ENCODE results near the gene ZRANB1. TPM values are rescaled to one million over a fixed set of nuclear protein-coding genes. Genes with fewer than 3 reads are reported as not detected.

The ZRANB1 gene
- total and polyA plus RNA-seq, 10 of the 15 experiments (the other 5 are each of a cell fraction or from before 2014, with no cell fraction given) = 1.7 to 11.8 (median 6.2) TPM

- no peak for TF ChIP-seq STAT3 (IDR thresholded peaks at IDR 0.05; ENCODE audit: low read depth, low read length)
Measured at GRCh38 chr10:125034675-125035074, 92.8 kb downstream of the ZRANB1 start (continued).

GRCh38 chr10:125035136-125035535, 93.2 kb downstream of the ZRANB1 start:
- WGBS (ENCODE audit: insufficient coverage, insufficient replicate concordance, low lambda C conversion rate, missing lambda C conversion rate) = 57% methylated on average over 11 of the region's 11 CpGs
- H3K4me3 ChIP-seq = no peak overlapping the region
- ChIA-PET POLR2A (no interaction called here), SMC1A (ENCODE audit: uncharacterized antibody, unreplicated experiment) (interaction anchor here (1.1 kb wide), 1 partner anchor 13 kb away, joined by 4 read pairs; no protein-coding TSS in a partner anchor), RAD21 (ENCODE audit: unreplicated experiment) (no interaction called here), CTCF (interaction anchor here (2.4 kb wide), 1 partner anchor 13 kb away, joined by 11 read pairs; no protein-coding TSS in a partner anchor)
- ATAC-seq (no peak), DNase-seq (ENCODE audit: low read depth, low spot score) (no peak), FAIRE-seq (no peak)
- no peaks in the 10 kb centered on the region for H4K20me1 ChIP-seq (ENCODE audit: control insufficient read depth, insufficient read depth)
- no peak overlapping the region for H3K4me2 ChIP-seq (ENCODE audit: control insufficient read depth, insufficient read depth)
- no peaks in the 10 kb centered on the region for H3K36me3 ChIP-seq (ENCODE audit: control insufficient read depth in 2 of 2, insufficient read depth in 2 of 2, low read length in 1 of 2)
- peaks cover 0 to 4% of the 10 kb centered on the region in 2 experiments; a peak in 2 of 4 replicates for H3K27me3 ChIP-seq (replicated peaks in 1 of 2; ENCODE audit: control insufficient read depth in 2 of 2, insufficient read depth in 2 of 2, low read length in 1 of 2)
- no peaks in the 10 kb centered on the region for H3K79me2 ChIP-seq (ENCODE audit: control insufficient read depth, insufficient read depth, low read length)
- no peaks in the 10 kb centered on the region for H3K4me1 ChIP-seq (ENCODE audit: control insufficient read depth, insufficient read depth, low read length)
- no TSS peak for BruUV-seq (replicated peaks)
- H3K27ac ChIP-seq (ENCODE audit: control insufficient read depth, insufficient read depth) = no peak overlapping the region
- no peak overlapping the region for H3K9ac ChIP-seq (ENCODE audit: control insufficient read depth, insufficient read depth, low read length)
- H2AFZ ChIP-seq (ENCODE audit: control insufficient read depth, low read depth, low read length) = no peak overlapping the region
- intact Hi-C loops (cut with micrococcal nuclease; ENCODE audit: unreplicated experiment) (no loop called here), in situ Hi-C loops (cut with MboI) (no loop called here)
- no peak for TF ChIP-seq STAT3 (IDR thresholded peaks at IDR 0.05; ENCODE audit: low read depth, low read length)
- no peak for TF ChIP-seq EP300 (IDR thresholded peaks at IDR 0.05; ENCODE audit: borderline replicate concordance in 1 of 2, control insufficient read depth in 1 of 2, low read depth in 2 of 2, low read length in 2 of 2)
- H3K9me3 ChIP-seq (replicated peaks; ENCODE audit: control insufficient read depth, insufficient read depth, low read length) = no peaks in the 10 kb centered on the region

- DNase-seq (ENCODE audit: low read depth, low spot score) (no peak), ATAC-seq (no peak), FAIRE-seq (no peak)
- Histone ChIP-seq H3K4me1 (ENCODE audit: control insufficient read depth, insufficient read depth, low read length) (no peaks in the 10 kb centered on the region), H3K9ac (ENCODE audit: control insufficient read depth, insufficient read depth, low read length) (no peak overlapping the region), H3K27me3 (replicated peaks in 1 of 2; ENCODE audit: control insufficient read depth in 2 of 2, insufficient read depth in 2 of 2, low read length in 1 of 2) (peaks cover 0 to under 1% of the 10 kb centered on the region in 2 experiments; a peak in 2 of 4 replicates), H4K20me1 (ENCODE audit: control insufficient read depth, insufficient read depth) (no peaks in the 10 kb centered on the region), H3K27ac (ENCODE audit: control insufficient read depth, insufficient read depth) (no peak overlapping the region), H3K79me2 (ENCODE audit: control insufficient read depth, insufficient read depth, low read length) (no peaks in the 10 kb centered on the region), H3K4me2 (ENCODE audit: control insufficient read depth, insufficient read depth) (no peak overlapping the region), H2AFZ (ENCODE audit: control insufficient read depth, low read depth, low read length) (no peak overlapping the region), H3K36me3 (ENCODE audit: control insufficient read depth in 2 of 2, insufficient read depth in 2 of 2, low read length in 1 of 2) (no peaks in the 10 kb centered on the region), H3K4me3 (no peak overlapping the region), H3K9me3 (replicated peaks; ENCODE audit: control insufficient read depth, insufficient read depth, low read length) (no peaks in the 10 kb centered on the region)
- TF ChIP-seq POLR2A (IDR thresholded peaks at IDR 0.05; ENCODE audit: low read depth, low read length) (no peak), ATF3 (IDR thresholded peaks at IDR 0.05; ENCODE audit: borderline replicate concordance, extremely low read depth, low read depth, low read length) (no peak)
- RAD21 ChIA-PET (ENCODE audit: unreplicated experiment) = no interaction called here
- CTCF ChIA-PET = interaction anchor here (1.1 to 2.4 kb wide), 2 partner anchors 12 to 15 kb away, joined by 3 to 11 read pairs; no protein-coding TSS in a partner anchor
- no TSS peak for BruUV-seq (replicated peaks)
- POLR2A ChIA-PET = no interaction called here
- intact Hi-C loops (cut with micrococcal nuclease; ENCODE audit: unreplicated experiment) = no loop called here
- SMC1A ChIA-PET (ENCODE audit: uncharacterized antibody, unreplicated experiment) = interaction anchor here (1.1 to 1.7 kb wide), 3 partner anchors 12 to 468 kb away, joined by 3 to 4 read pairs (median 3); no protein-coding TSS in a partner anchor
- in situ Hi-C loops (cut with MboI) = no loop called here
- 66% methylated on average over 7 of the region's 7 CpGs for WGBS (ENCODE audit: insufficient coverage, insufficient replicate concordance, low lambda C conversion rate, missing lambda C conversion rate)
Measured at GRCh38 chr10:125035588-125036295, 93.8 kb downstream of the ZRANB1 start.
